PC-3 (cell line): ENCODE measurements around the gene PLXDC1.

Source experiments
- CTCF ChIP-seq: fragments of 300-600 bp; sonication (generic); conservative IDR thresholded peaks from 2 replicates; pipeline ENCODE4 v1.5.1; 2017; ENCODE audit warnings: antibody characterized with exemption, low read depth, mild to moderate bottlenecking, low read length
- EZH2 ChIP-seq: fragments of 300-600 bp; sonication (generic); IDR thresholded peaks from one replicate; pipeline ENCODE4 v1.6.1; 2017; ENCODE audit warnings: antibody characterized with exemption, mild to moderate bottlenecking, low read length; ENCODE audit not compliant: unreplicated experiment
- EZH2phosphoT487 ChIP-seq: fragments of 300-600 bp; sonication (generic); IDR thresholded peaks from 2 replicates; pipeline ENCODE4 v1.6.1; 2018; ENCODE audit warnings: mild to moderate bottlenecking, antibody characterized with exemption, low read length, borderline replicate concordance

DNA sequence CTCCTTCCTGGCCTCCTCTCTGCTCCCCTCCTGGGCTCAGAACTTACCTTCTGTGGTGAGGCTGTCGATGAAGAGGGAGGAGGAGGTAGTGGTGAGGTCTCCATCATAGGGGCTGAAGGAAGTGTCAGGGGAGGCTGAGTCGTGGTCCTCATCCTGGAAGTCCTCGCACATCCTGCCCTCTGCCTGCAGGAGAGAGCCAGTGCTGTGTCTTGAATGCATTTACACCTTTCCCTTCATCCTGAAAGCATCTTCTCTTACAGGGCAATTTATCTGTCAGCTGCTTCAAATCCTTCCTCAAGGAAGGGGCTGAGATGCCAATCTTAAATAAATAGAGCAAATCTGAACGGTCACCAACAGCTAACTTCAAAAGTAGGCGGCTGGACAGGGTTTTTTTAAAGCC is 73.6 kb downstream of the PLXDC1 start:
- TF ChIP-seq EZH2 (no peak), CTCF (no peak), EZH2phosphoT487 (no peak)
